Ramos (cell line): ENCODE measurements around the gene PDE4C.

Experiments
- in situ Hi-C: fragments of 300-500 bp; cut with MboI; formaldehyde crosslinking; loops from one replicate; pipeline ENCODE4 v1.14.3; 2022; ENCODE audit warnings: low sequenced_read_pairs; ENCODE audit not compliant: unreplicated experiment

Gene PDE4C

GRCh38 chr19:18203408-18203862 lies 22.8 kb downstream of the PDE4C start:
- in situ Hi-C loops: loop anchor here (5.0 kb wide), 1 partner anchor 204 kb away; no protein-coding TSS in a partner anchor

- in situ Hi-C loops: loop anchor here (5.0 kb wide), 1 partner anchor 204 kb away; no protein-coding TSS in a partner anchor
These were observed 23.3 kb downstream of the PDE4C start for GRCh38 chr19:18202778-18203407.

GRCh38 chr19:18202397-18202777 lies 23.9 kb downstream of the PDE4C start:
- in situ Hi-C loops: loop anchor here (5.0 kb wide), 1 partner anchor 205 kb away; no protein-coding TSS in a partner anchor

- in situ Hi-C loops: no loop called here
These were observed 27.9 kb downstream of the PDE4C start for GRCh38 chr19:18198374-18198773.

GRCh38 chr19:18197941-18198340 lies 28.3 kb downstream of the PDE4C start:
- in situ Hi-C loops: no loop called here

GRCh38 chr19:18197306-18197705 lies 28.9 kb downstream of the PDE4C start:
- in situ Hi-C loops: no loop called here

- in situ Hi-C loops: no loop called here
These were observed 29.8 kb downstream of the PDE4C start for GRCh38 chr19:18196511-18196845.

GRCh38 chr19:18194554-18195238 lies 31.5 kb downstream of the PDE4C start:
- in situ Hi-C loops: no loop called here

- in situ Hi-C loops: no loop called here
These were observed 32.1 kb downstream of the PDE4C start for GRCh38 chr19:18194181-18194530.

- in situ Hi-C loops: no loop called here
These were observed 32.7 kb downstream of the PDE4C start for GRCh38 chr19:18193388-18194180.

- in situ Hi-C loops: no loop called here
These were observed 33.4 kb downstream of the PDE4C start, which contains the start of gene MPV17L2 for GRCh38 chr19:18192673-18193387. Gene MPV17L2 (plus strand): TSS chr19:18193218. CDS start chr19:18193282, 64 bp downstream.

- in situ Hi-C loops: no loop called here
These were observed 34.6 kb downstream of the PDE4C start for GRCh38 chr19:18191640-18192062.

- in situ Hi-C loops: no loop called here
These were observed 36.0 kb downstream of the PDE4C start for GRCh38 chr19:18190278-18190677.

- in situ Hi-C loops: no loop called here
These were observed 40.7 kb downstream of the PDE4C start for GRCh38 chr19:18185538-18185937.

- in situ Hi-C loops: no loop called here
These were observed 42.7 kb downstream of the PDE4C start for GRCh38 chr19:18183529-18183928.

GRCh38 chr19:18179957-18180356 lies 46.3 kb downstream of the PDE4C start:
- in situ Hi-C loops: no loop called here

GRCh38 chr19:18176367-18177310 lies 49.6 kb downstream of the PDE4C start:
- in situ Hi-C loops: no loop called here

- in situ Hi-C loops: no loop called here
These were observed 51.3 kb downstream of the PDE4C start for GRCh38 chr19:18174983-18175382.
